GM21447 (cell line): ENCODE measurements around the gene NAE1.

Experiments used
- ATAC-seq: cut with Tn5 transposase; IDR thresholded peaks from one replicate; pipeline ENCODE4 v1.9.1; 2021; ENCODE audit not compliant: unreplicated experiment

The NAE1 gene

GRCh38 chr16:66850115-66850815 is 19.5 kb upstream of the NAE1 start:
- no peak for ATAC-seq

- ATAC-seq: no peak
Observed at GRCh38 chr16:66849549-66849948, 18.8 kb upstream of the NAE1 start.

GRCh38 chr16:66849021-66849420 is 18.2 kb upstream of the NAE1 start:
- ATAC-seq: no peak

GRCh38 chr16:66848172-66848571 is 17.4 kb upstream of the NAE1 start:
- no peak for ATAC-seq

- ATAC-seq: no peak
Observed at GRCh38 chr16:66847533-66848067, 16.8 kb upstream of the NAE1 start.

- no peak for ATAC-seq
Observed at GRCh38 chr16:66846831-66847230, 16.1 kb upstream of the NAE1 start.

GRCh38 chr16:66846266-66846665 is 15.5 kb upstream of the NAE1 start:
- no peak for ATAC-seq

- no peak for ATAC-seq
Observed at GRCh38 chr16:66845791-66846221, 15.0 kb upstream of the NAE1 start.

GRCh38 chr16:66845080-66845410 is 14.3 kb upstream of the NAE1 start:
- no peak for ATAC-seq

- ATAC-seq: no peak
Observed at GRCh38 chr16:66844342-66845079, 13.7 kb upstream of the NAE1 start, which contains the start of gene CA7. Gene CA7, plus strand, starts transcription at chr16:66844414. Its CDS starts 74 bp downstream, at chr16:66844488.

- no peak for ATAC-seq
Observed at GRCh38 chr16:66844009-66844341, 13.2 kb upstream of the NAE1 start.

- ATAC-seq: no peak
Observed at GRCh38 chr16:66843191-66843590, 12.4 kb upstream of the NAE1 start.

GRCh38 chr16:66842765-66843164 is 12.0 kb upstream of the NAE1 start:
- no peak for ATAC-seq

GRCh38 chr16:66841366-66841765 is 10.6 kb upstream of the NAE1 start:
- ATAC-seq: no peak

- ATAC-seq: no peak
Observed at GRCh38 chr16:66840883-66841282, 10.1 kb upstream of the NAE1 start.

GRCh38 chr16:66834746-66835145 is 4.0 kb upstream of the NAE1 start:
- ATAC-seq: no peak

- ATAC-seq: no peak
Observed at GRCh38 chr16:66832661-66833305, 2.0 kb upstream of the NAE1 start.

GRCh38 chr16:66832190-66832589 is 1.4 kb upstream of the NAE1 start:
- ATAC-seq: no peak

- ATAC-seq: no peak
Observed at GRCh38 chr16:66824006-66824405, 6.8 kb downstream of the NAE1 start.

- ATAC-seq: no peak
Observed at GRCh38 chr16:66814734-66815133, 16.0 kb downstream of the NAE1 start.

GRCh38 chr16:66811043-66811442 is 19.7 kb downstream of the NAE1 start:
- no peak for ATAC-seq

GRCh38 chr16:66810391-66810790 is 20.4 kb downstream of the NAE1 start:
- ATAC-seq: no peak
